Stimulated activated CD4-positive, alpha-beta T cell treated with anti-CD3 and anti-CD28 coated beads, Interleukin-2, amount 100 ng/mL, for 24 hours (primary cell): ENCODE measurements around the gene ALOX5AP.

Source experiments
- DNase-seq, 2 donors: peaks; one replicate each; pipeline ENCODE4 v3.0.0-alpha.2; 2020

Gene ALOX5AP

DNA sequence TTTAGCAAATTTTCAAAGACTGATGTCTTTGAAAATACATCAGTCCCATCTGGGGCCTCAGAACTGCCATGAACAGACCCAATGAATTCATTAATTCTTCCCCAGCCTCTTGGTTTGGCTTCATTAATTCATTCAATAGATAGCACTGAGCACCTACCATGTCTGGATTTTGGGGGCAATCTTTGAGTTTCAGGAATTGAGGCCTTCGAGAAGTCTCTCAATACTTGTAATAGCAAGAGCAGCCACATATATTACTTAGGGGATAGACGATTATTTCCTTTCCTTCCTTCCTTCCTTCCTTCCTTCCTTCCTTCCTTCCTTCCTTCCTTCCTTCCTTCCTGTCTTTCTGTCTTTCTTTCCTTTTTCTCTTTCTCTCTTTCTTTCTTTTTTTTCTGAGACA, 64.8 kb downstream of the ALOX5AP start:
- no peak for DNase-seq

DNA sequence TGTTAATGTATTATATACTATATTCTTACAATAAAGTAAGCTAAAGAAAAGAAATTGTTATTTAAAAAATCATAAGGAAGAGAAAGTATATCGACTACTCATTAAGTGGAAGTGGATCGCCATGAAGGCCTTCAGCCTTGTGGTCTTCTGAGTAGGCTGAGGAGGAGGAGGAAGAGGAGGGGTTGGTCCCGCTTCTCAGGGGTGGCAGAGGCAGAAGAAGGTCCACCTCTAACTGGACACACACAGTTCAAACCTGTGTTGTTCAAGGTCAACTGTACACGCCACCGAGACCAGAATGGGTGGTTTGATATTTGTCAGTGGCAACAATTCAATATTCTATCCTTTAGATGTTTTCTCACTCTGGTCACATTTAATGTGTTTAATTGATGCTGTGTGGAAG, 67.2 kb downstream of the ALOX5AP start:
- no peak for DNase-seq

DNA sequence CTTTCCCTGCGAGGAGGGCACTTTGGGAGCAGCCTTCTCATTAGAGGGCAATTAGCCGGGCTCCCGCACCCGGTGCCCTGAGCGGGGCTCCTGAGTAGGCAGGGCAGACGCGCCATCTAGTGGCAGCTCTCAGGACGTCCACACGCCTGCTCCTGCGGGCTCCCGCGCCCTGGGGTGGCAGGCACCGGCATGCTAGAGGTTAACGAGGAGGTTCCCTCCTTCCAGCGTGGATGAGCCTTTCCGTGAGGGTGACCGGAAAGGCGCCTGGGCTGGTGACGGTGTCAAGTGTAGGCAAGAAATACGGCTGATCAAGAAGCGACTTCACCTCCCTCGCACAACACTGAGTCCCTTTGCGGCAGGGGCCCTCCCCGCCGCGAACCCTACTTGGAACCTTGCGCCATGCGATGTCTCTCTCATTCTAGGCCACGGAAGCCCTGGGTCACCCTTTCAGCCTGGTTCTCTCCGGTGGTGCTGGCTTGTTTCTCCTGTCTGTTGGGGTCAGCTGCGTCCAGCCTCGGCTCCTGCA, 67.7 kb downstream of the ALOX5AP start:
- DNase-seq, result peak; percentile 86 to 89

- no peak for DNase-seq
Measured at GRCh38 chr13:30803749-30804148, 68.4 kb downstream of the ALOX5AP start.

GRCh38 chr13:30804474-30804873, 69.1 kb downstream of the ALOX5AP start:
- DNase-seq, result no peak

GRCh38 chr13:30805132-30805537, 69.8 kb downstream of the ALOX5AP start:
- DNase-seq, result no peak

DNA sequence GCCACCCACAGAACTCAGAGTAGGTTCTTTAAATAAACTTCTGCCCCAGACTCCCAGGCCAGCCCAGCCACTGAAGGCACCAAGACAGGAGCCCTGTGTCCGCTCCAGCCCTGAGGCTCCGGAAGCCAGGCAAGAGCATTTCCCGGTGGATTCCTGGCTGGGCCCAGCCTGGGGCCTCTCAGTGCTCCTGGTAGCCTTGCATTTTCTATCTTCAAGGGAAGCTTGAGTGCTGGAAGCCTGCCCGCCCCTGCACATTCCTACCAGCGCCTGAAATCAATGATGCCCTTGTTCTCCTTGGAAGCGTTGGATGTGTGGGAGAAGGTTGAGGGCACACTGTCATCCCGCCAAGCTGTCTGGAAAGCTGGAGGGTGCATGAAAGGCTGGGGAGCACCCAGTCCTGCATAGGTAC, 70.3 kb downstream of the ALOX5AP start:
- DNase-seq, result no peak

GRCh38 chr13:30806784-30807183, 71.4 kb downstream of the ALOX5AP start:
- no peak for DNase-seq

- DNase-seq, result no peak
Measured at GRCh38 chr13:30807392-30807791, 72.0 kb downstream of the ALOX5AP start.

- no peak for DNase-seq
Measured at GRCh38 chr13:30808600-30808999, 73.3 kb downstream of the ALOX5AP start.

DNA sequence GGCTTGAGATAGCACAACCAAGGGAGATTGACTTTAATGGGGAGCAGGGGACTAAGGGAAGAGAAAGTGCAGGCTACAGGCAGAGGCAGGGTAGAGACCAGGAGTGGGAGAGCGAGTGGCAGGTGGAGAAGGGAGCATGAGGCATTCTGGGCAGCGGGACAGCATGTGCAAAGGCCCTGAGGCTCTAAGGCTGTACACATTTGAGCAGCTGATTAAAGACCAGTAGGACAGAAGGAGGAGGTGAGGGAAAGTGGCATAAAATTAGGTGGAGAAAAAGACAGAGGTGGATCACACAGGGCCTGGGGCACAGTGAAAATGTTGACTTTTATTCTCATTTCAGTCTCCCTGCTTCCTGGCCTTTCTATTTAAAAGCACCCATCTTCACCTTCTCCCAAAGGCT, 74.4 kb downstream of the ALOX5AP start:
- DNase-seq, result no peak

DNA sequence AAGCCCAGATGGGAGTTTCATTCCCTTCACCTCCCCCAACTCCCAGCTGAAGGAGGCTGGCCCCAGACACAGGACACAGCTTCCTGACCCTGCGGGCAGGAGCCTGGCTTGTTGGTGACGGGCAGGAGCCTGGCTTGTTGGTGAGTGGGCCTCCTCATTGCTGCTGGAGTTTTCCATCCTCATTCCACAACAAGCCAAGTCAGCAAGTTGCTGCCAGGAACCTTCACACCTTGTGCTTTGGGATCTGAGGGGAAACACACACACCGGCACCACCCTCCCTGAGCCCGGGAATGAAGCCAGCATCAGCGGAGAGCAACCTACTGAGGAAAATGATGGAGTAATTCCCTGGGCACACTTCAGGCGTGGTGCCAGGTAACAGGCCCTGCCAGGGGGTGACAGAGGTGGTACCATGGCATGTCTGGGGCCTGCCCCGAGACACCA, 74.9 kb downstream of the ALOX5AP start:
- no peak for DNase-seq

DNA sequence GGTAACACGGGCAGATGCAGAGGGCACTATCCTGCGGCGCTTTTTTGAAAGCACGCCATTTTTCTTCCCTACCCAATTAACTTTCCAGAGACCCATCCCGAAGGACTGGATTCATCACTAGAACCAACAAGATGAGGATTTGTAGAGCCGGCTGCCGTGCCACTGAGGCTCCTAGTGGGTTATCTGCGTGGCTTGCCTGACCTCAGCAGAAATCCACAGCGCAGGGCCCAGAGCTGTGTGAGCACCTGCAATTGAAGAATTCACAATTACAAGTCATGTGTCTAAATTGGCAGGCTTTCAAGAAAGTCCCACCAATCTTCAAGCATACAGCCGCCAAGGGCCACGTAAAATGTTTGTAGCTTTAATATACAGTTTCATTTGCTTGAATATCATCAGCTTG, 75.5 kb downstream of the ALOX5AP start:
- no peak for DNase-seq
